Occipital lobe (tissue), 2 donors: ENCODE results near the gene COL8A2. TPM values are rescaled to one million over a fixed set of nuclear protein-coding genes. Genes with fewer than 3 reads are reported as not detected.
"Not testable (repeated sequence)": the region's sequence is repeated elsewhere in the genome, so short reads cannot be mapped to it uniquely, and the experiment has no call there.

ENCODE experiments used
- DNase-seq: peaks from one replicate; lab custom pipeline; 2025; lab: John Stamatoyannopoulos, UW
- total RNA-seq: library from RNA; depleted of rRNA; stranded (reverse); fragments of >200 nt; gene quantifications from one replicate; pipeline ENCODE4 v1.2.3, GENCODE V29; 2014

The COL8A2 gene
- total RNA-seq: 1.1 TPM

- DNase-seq: no peak
Observed at GRCh38 chr1:36125129-36125991, at the start of gene COL8A2. Gene COL8A2 (minus strand): TSS chr1:36125222. CDS start chr1:36100242, 24,980 bp downstream.

DNA sequence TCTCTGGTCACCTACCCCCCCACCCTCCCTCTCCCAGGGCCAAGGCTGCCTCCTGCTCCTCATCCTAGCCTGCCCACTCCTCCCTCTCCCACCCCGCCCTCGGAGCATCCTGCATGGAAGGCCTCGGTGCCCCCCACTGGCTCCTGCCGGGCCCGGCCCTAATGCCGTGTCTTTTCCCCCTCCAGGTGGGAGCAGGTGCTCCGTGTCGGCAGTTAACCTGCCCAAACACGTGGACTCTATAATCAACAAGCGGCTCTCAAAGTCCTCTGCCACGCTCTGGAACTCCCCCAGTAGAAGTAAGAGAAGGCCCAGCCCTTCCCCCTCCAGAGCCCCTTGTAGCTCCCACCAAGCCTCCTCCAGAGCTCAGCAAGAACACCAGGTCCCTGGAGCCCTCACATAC is 49.7 kb upstream of the COL8A2 start:
- no peak for DNase-seq

DNA sequence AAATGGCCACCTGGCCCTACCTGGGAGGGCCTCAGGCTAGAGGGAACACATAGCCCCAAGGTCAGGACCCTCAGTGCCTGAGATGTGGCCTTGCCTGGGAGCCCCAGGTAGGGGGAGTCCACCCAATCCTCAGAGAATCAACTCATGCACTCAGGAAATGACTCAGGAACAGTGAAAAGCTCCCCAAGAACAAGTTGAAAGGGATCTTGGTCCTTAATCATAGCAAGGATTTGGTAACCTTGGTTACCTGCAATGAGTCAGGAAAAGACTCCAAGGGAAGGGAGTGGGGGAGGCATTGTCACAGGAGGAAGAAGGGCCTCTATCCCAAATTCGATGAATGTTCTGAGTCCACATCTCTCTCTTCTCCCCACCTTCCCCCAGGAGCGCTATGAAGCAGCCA is 48.0 kb upstream of the COL8A2 start:
- DNase-seq: no peak

GRCh38 chr1:36172017-36172747 is 47.2 kb upstream of the COL8A2 start:
- no peak for DNase-seq

GRCh38 chr1:36170643-36171412 is 45.8 kb upstream of the COL8A2 start:
- DNase-seq: no peak

- DNase-seq: no peak
Observed at GRCh38 chr1:36168514-36168913, 43.5 kb upstream of the COL8A2 start.

GRCh38 chr1:36166938-36167905 is 42.2 kb upstream of the COL8A2 start:
- DNase-seq: no peak

- DNase-seq: no peak
Observed at GRCh38 chr1:36166136-36166535, 41.1 kb upstream of the COL8A2 start.

GRCh38 chr1:36165145-36165544 is 40.1 kb upstream of the COL8A2 start:
- DNase-seq: no peak

- DNase-seq: no peak
Observed at GRCh38 chr1:36164361-36164760, 39.3 kb upstream of the COL8A2 start.

DNA sequence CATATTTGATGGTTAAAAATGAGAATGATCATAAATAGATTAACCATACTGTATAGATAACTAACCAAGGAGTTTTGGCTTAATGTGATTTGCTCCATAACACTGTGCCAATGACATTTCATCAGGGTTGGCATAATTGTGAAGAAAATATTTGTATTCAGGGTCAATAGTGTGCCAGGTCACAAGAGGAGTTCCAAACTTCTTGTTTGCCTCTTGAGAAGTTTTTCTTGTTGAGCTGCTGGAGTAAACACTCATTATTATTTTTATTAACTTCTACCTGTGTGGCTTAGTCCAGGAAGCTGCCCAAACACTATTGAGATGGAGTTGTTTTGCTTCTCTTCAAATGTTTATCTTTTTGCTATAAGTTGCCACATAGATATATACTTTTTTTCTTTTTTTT is 38.4 kb upstream of the COL8A2 start:
- DNase-seq: no peak

GRCh38 chr1:36162680-36163239 is 37.7 kb upstream of the COL8A2 start:
- DNase-seq: no peak

DNA sequence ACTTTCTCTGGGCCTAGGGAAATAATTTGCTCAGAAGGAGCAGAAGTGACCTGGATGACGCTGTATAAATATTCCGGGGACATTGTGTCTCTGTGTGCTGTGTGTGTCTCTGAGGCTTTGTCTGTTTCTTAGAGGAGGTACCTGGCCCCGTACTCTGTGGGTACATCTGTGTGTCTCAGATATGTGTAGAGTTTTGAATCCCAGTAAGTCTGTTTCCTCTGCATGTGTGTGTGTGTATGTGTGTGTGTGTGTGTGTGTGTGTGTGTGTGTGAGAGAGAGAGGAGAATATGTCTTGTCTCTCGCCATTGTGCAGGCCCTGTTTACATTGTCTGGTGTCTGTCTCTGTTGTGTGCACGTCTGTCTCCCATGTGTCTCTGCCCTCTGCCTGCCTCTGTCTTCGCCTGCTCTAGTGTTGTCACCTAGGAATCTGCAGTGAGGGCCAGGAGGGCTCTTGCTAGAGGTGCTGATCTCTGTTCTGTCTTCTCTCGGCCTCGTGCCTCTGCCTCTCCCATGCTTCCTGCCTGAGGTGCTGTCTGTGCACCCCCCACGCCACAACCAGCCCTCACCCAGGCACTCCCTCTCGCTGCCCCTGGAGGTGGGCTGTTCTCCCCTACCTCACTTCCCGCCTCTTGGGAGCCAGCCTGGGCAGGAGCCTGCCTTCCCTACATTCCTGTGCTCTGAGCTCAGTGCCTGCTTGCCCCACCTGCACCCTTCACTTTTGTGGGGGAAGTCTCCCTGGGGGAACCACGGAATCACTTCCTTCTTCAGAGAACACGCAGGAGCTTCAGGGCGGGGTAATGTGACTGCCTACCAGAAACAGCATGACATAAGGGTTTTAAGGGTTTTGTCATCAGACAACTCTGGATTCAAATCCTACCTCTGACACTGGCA is 36.9 kb upstream of the COL8A2 start:
- no peak for DNase-seq

DNA sequence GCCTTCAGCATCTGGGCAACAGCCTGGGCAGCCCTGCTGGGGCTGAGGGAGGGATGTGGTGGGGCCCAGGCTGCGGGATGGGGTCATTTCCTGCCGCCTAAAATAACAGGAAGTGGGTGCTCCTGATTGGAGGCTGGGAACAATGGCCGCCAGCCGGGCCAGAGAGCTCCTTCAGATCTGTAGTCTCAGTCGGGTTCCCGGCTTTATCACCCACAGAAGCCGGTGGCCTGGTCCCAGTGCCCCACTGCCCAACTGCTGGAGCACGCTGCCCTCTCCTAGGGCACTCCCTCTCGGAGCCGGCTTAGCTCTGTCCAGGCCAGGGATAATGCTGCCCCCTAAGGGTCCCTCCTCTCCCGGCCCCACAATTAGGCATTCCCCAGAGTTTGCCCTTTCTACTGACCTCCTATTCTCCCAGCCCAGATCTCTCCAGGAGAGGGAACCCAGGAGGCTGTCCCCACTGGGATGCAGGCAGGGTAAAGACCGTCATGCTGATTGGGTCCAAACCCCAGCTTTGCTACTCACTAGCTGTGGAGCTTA is 36.0 kb upstream of the COL8A2 start:
- DNase-seq: no peak

GRCh38 chr1:36160388-36160948 is 35.4 kb upstream of the COL8A2 start:
- DNase-seq: no peak

DNA sequence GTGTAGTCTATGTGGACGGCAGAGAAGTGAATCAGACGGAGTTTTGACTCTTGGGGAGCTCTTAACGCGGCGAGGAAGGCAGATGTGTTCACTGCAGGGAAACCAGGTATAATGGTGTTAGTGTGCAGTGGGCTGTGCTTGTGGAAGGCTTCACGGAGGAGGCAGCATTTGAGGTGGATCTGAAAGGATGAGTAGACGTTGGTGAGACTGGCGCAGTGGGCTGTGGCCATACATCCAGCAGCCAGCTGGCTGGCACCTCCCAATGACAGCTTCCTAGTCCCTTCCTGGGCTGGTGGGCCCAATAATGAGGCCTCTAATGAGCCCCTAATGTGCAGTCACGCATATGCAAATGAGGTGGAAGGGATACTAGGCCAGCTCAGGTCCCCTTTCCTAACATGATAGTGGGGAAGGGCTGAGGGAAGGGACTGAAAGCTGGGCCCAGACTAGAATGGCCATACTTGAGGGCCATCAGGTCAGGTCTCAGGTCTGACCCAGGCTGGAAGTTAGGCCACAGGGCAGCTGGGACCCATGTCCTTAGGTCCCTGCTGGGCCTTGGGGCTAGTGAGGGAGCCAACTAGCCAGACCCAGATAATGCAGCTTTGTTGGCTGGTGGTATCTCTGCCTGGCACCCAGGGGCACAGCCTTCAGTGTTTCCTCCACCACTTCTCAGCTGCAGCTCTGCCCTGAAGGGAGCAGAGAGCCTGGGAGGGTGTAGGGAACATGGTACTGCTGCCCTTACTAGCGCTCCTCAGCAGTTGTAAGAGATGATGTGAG is 34.8 kb upstream of the COL8A2 start:
- peak; percentile 30 for DNase-seq

- not testable (repeated sequence) for DNase-seq
Observed at GRCh38 chr1:36158827-36159252, 33.8 kb upstream of the COL8A2 start.
